ENCODE data around the gene DACT3.
A peak's percentile ranks its signal among the peaks of the same experiment; 100 is the strongest.

Gene DACT3

DNA sequence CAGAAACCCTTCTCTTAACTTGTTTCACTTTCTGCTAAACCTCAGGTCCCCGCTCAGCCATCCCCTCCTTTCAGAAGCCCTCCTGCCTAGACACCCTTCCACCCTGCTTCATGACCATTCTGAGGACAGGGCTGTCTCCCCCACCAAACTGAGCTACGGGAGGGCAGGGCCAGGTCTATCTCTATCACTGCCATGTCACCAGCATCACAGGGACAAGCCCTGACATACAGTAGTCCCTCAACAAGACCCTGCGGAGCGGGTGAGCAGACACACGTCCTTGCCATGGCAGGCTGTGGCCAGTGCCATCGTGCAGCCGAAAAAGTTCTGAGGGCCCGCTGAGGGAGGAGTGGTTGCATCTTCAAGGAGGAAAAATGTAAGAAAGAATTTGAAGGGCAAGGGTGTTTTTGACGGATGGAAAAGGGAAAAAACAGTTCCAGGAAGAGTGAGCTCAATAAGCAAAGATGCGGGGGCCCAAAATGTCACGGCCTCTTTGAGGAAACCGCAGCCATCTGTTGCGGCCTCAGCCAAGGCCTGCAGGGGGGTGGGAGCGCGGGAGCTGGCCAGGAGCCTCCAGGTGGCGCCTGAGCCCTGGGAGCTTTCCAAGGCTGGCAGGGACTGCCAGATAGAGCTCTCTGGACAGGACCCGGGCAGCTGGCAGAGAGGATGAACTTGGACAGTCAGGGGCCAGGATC is 44.2 kb downstream of the DACT3 start:
- H3K4me2 ChIP-seq (ENCODE audit: low read depth, low read length, poor library complexity, severe bottlenecking) = peak overlapping the region; percentile 7
- H2AFZ ChIP-seq (ENCODE audit: low read length) = no peak overlapping the region
- peaks cover 13% of the 10 kb centered on the region for H3K4me1 ChIP-seq (ENCODE audit: insufficient read depth, low read length, poor library complexity, severe bottlenecking)
- no peaks in the 10 kb centered on the region for H3K79me2 ChIP-seq (ENCODE audit: insufficient read depth, low read length)
- H3F3A ChIP-seq (ENCODE audit: low read depth) = no peaks in the 10 kb centered on the region
- no peak overlapping the region for H3K9ac ChIP-seq (ENCODE audit: low read depth, low read length, poor library complexity, severe bottlenecking)
- no peak for TF ChIP-seq EZH2phosphoT487 (IDR thresholded peaks at IDR 0.05; ENCODE audit: borderline replicate concordance)
- TF ChIP-seq, protein P1, sequence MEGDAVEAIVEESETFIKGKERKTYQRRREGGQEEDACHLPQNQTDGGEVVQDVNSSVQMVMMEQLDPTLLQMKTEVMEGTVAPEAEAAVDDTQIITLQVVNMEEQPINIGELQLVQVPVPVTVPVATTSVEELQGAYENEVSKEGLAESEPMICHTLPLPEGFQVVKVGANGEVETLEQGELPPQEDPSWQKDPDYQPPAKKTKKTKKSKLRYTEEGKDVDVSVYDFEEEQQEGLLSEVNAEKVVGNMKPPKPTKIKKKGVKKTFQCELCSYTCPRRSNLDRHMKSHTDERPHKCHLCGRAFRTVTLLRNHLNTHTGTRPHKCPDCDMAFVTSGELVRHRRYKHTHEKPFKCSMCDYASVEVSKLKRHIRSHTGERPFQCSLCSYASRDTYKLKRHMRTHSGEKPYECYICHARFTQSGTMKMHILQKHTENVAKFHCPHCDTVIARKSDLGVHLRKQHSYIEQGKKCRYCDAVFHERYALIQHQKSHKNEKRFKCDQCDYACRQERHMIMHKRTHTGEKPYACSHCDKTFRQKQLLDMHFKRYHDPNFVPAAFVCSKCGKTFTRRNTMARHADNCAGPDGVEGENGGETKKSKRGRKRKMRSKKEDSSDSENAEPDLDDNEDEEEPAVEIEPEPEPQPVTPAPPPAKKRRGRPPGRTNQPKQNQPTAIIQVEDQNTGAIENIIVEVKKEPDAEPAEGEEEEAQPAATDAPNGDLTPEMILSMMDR (conservative IDR thresholded peaks at IDR 0.05; ENCODE audit: low read length) = peak; percentile 62
- no peaks in the 10 kb centered on the region for H3K9me2 ChIP-seq (replicated peaks; ENCODE audit: low read depth, low read length)
- no peaks in the 10 kb centered on the region for H4K20me1 ChIP-seq (ENCODE audit: insufficient read depth, low read length, poor library complexity, severe bottlenecking)
- no peaks in the 10 kb centered on the region for H3K27me3 ChIP-seq (ENCODE audit: insufficient read depth, low read length, poor library complexity, severe bottlenecking)
- H3K36me3 ChIP-seq (ENCODE audit: insufficient read depth, low read length) = no peaks in the 10 kb centered on the region
- no peak overlapping the region for H3K4me3 ChIP-seq (ENCODE audit: low read length, poor library complexity, severe bottlenecking)
- H3K9me3 ChIP-seq (ENCODE audit: insufficient read depth, low read depth, low read length) = no peaks in the 10 kb centered on the region

DNA sequence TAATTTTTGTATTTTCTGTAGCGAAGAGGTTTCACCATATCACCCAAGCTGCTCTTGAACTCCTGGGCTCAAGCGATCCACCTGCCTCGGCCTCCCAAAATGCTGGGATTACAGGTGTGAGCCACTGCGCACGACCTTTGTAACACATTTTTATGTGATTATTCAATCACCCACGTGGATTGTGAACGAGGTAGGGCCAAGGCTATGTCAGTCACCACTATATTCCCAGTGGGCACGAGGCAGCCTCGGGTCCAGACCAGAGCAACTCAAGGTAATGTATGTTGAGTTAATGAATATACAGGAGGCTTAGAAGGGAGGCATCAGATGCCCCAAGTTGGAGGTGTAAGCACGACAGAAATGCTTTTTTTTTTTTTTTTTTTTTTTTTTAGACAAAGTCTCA is 45.0 kb downstream of the DACT3 start:
- Histone ChIP-seq H3K79me2 (ENCODE audit: insufficient read depth, low read length) (no peaks in the 10 kb centered on the region), H2AFZ (ENCODE audit: low read length) (no peak overlapping the region), H3K36me3 (ENCODE audit: insufficient read depth, low read length) (peaks cover under 1% of the 10 kb centered on the region; the same call in 1 of the 2 replicates), H3K9me3 (ENCODE audit: insufficient read depth, low read depth, low read length) (no peaks in the 10 kb centered on the region), H3K9ac (ENCODE audit: low read depth, low read length, poor library complexity, severe bottlenecking) (no peak overlapping the region), H4K20me1 (ENCODE audit: insufficient read depth, low read length, poor library complexity, severe bottlenecking) (no peaks in the 10 kb centered on the region), H3K27me3 (ENCODE audit: insufficient read depth, low read length, poor library complexity, severe bottlenecking) (no peaks in the 10 kb centered on the region), H3K9me2 (replicated peaks; ENCODE audit: low read depth, low read length) (no peaks in the 10 kb centered on the region), H3K4me2 (ENCODE audit: low read depth, low read length, poor library complexity, severe bottlenecking) (no peak overlapping the region), H3K4me1 (ENCODE audit: insufficient read depth, low read length, poor library complexity, severe bottlenecking) (peaks cover 20% of the 10 kb centered on the region), H3K4me3 (ENCODE audit: low read length, poor library complexity, severe bottlenecking) (no peak overlapping the region), H3F3A (ENCODE audit: low read depth) (0 out of 2 replicates have a peak, but pooled peaks cover under 1% of the 10 kb centered on the region)
- TF ChIP-seq EZH2phosphoT487 (IDR thresholded peaks at IDR 0.05; ENCODE audit: borderline replicate concordance) = no peak
- TF ChIP-seq, protein P1 (conservative IDR thresholded peaks at IDR 0.05; ENCODE audit: low read length) = no peak

DNA sequence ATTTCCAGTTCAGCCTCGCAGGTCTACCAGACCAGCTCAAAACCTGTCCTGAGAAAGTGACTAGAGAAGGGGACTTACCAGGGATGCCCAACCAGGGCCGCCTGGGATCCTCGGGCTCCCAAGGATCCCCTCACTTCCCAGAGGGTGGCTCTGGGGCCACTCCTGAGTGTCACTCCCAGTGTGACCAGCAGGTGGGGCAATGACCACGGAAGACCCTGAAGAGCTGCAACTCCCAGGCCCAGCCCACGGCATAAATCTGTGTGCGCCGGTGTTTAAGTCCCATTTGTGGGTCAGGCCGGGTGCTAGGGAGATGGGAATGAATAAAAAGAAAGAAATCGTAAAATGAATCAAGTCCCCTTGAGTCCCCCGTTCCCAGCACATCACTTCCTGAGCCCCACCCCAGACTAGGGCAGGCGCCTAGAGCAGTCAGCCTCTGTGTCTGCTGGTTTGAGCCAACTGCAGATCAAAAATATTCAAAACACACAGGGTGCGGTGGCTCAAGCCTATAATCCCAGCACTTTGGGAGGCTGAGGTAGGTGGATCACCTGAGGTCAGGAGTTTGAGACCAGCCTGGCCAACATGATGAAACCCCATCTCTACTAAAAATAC is 46.8 kb downstream of the DACT3 start:
- H3K9me2 ChIP-seq (replicated peaks; ENCODE audit: low read depth, low read length) = no peaks in the 10 kb centered on the region
- no peak overlapping the region for H3K4me3 ChIP-seq (ENCODE audit: low read length, poor library complexity, severe bottlenecking)
- TF ChIP-seq, protein P1 (conservative IDR thresholded peaks at IDR 0.05; ENCODE audit: low read length) = peak; percentile 87
- TF ChIP-seq EZH2phosphoT487 (IDR thresholded peaks at IDR 0.05; ENCODE audit: borderline replicate concordance) = no peak
- peaks cover 7% of the 10 kb centered on the region; the same call in 1 of the 2 replicates for H3F3A ChIP-seq (ENCODE audit: low read depth)
- H3K9me3 ChIP-seq (ENCODE audit: insufficient read depth, low read depth, low read length) = no peaks in the 10 kb centered on the region
- H2AFZ ChIP-seq (ENCODE audit: low read length) = 0 out of 2 replicates have a peak overlapping the region, but pooled peaks have one; percentile 41
- H3K4me1 ChIP-seq (ENCODE audit: insufficient read depth, low read length, poor library complexity, severe bottlenecking) = peaks cover 24% of the 10 kb centered on the region
- no peaks in the 10 kb centered on the region for H3K79me2 ChIP-seq (ENCODE audit: insufficient read depth, low read length)
- H3K36me3 ChIP-seq (ENCODE audit: insufficient read depth, low read length) = peaks cover 15% of the 10 kb centered on the region; the same call in 1 of the 2 replicates
- no peaks in the 10 kb centered on the region for H4K20me1 ChIP-seq (ENCODE audit: insufficient read depth, low read length, poor library complexity, severe bottlenecking)
- no peak overlapping the region for H3K9ac ChIP-seq (ENCODE audit: low read depth, low read length, poor library complexity, severe bottlenecking)
- H3K27me3 ChIP-seq (ENCODE audit: insufficient read depth, low read length, poor library complexity, severe bottlenecking) = no peaks in the 10 kb centered on the region
- H3K4me2 ChIP-seq (ENCODE audit: low read depth, low read length, poor library complexity, severe bottlenecking) = no peak overlapping the region

Measured in Loucy (cell line).